GM23338 (cell line): ENCODE data around the gene SLX4IP. TPM values are rescaled to one million over a fixed set of nuclear protein-coding genes. Genes with fewer than 3 reads are reported as not detected.

Experiments used
- ATAC-seq: fragments of 200-7000 bp; cut with Tn5 transposase; 3 replicates; pipeline ENCODE4 v1.9.1; 2020
- DNase-seq: peaks from one replicate; pipeline ENCODE4 v3.0.0-alpha.2; 2015; ENCODE audit warnings: low spot score
- H2AFZ ChIP-seq: fragments of 200-600 bp; sonication (generic); 2 replicates; pipeline ENCODE4 v1.8.0; 2016; ENCODE audit warnings: antibody characterized with exemption, mild to moderate bottlenecking, moderate library complexity
- H3F3A ChIP-seq: fragments of 200-600 bp; sonication (generic); replicated peaks from 2 replicates; pipeline ENCODE4 v1.8.0; 2017; ENCODE audit warnings: antibody characterized with exemption, mixed run types, low read depth
- H3K27ac ChIP-seq: fragments of 200-600 bp; sonication (generic); 2 replicates; pipeline ENCODE4 v1.6.1; 2016; ENCODE audit warnings: low read depth
- H3K27me3 ChIP-seq: fragments of 200-600 bp; sonication (generic); 2 replicates; pipeline ENCODE4 v1.8.0; 2016; ENCODE audit warnings: mild to moderate bottlenecking, mixed run types, moderate library complexity; ENCODE audit not compliant: insufficient read depth
- H3K36me3 ChIP-seq: fragments of 200-600 bp; sonication (generic); 2 replicates; pipeline ENCODE4 v1.8.0; 2016; ENCODE audit warnings: mild to moderate bottlenecking; ENCODE audit not compliant: insufficient read depth
- H3K4me1 ChIP-seq: fragments of 200-600 bp; sonication (generic); 2 replicates; pipeline ENCODE4 v1.8.0; 2016; ENCODE audit warnings: mild to moderate bottlenecking, moderate library complexity; ENCODE audit not compliant: insufficient read depth
- H3K4me2 ChIP-seq: fragments of 200-600 bp; sonication (generic); 2 replicates; pipeline ENCODE4 v1.7.1; 2017; ENCODE audit warnings: mixed run types
- H3K4me3 ChIP-seq: fragments of 200-600 bp; sonication (generic); 2 replicates; pipeline ENCODE4 v1.6.1; 2016; ENCODE audit warnings: mixed run types
- H3K79me2 ChIP-seq: fragments of 200-600 bp; sonication (generic); replicated peaks from 2 replicates; pipeline ENCODE4 v1.8.0; 2017; ENCODE audit warnings: mild to moderate bottlenecking; ENCODE audit not compliant: insufficient read depth
- H3K9me2 ChIP-seq: fragments of 200-600 bp; sonication (generic); 2 replicates; pipeline ENCODE4 v1.8.0; 2017; ENCODE audit not compliant: insufficient read depth
- H4K20me1 ChIP-seq: fragments of 200-600 bp; sonication (generic); replicated peaks from 2 replicates; pipeline ENCODE4 v1.8.0; 2017; ENCODE audit warnings: mild to moderate bottlenecking; ENCODE audit not compliant: insufficient read depth
- H3K27ac Mint-ChIP-seq: 2 replicates; pipeline ENCODE4 v1.8.0; 2020; ENCODE audit warnings: inconsistent platforms, mild to moderate bottlenecking, moderate library complexity, mixed read lengths
- H3K27me3 Mint-ChIP-seq: 3 replicates; pipeline ENCODE4 v1.8.0; 2022; ENCODE audit warnings: low read depth, mild to moderate bottlenecking, moderate library complexity, mixed read lengths, inconsistent platforms; ENCODE audit not compliant: insufficient read depth, poor library complexity
- H3K36me3 Mint-ChIP-seq: 3 replicates; pipeline ENCODE4 v1.8.0; 2021; ENCODE audit warnings: low read depth, mild to moderate bottlenecking, inconsistent platforms, moderate library complexity, mixed read lengths
- H3K4me1 Mint-ChIP-seq: 3 replicates; pipeline ENCODE4 v1.8.0; 2020; ENCODE audit warnings: mild to moderate bottlenecking, inconsistent platforms, mixed read lengths
- H3K4me3 Mint-ChIP-seq: 3 replicates; pipeline ENCODE4 v1.8.0; 2021; ENCODE audit warnings: moderate library complexity, mild to moderate bottlenecking, inconsistent platforms, mixed read lengths
- H3K9me3 Mint-ChIP-seq: 3 replicates; pipeline ENCODE4 v1.8.0; 2020; ENCODE audit warnings: moderate library complexity, mild to moderate bottlenecking, inconsistent platforms, mixed read lengths
- CREB1 ChIP-seq: fragments of 250-450 bp; sonication (Bioruptor Pico); IDR thresholded peaks from 2 replicates; pipeline ENCODE4 v1.5.0; 2020; ENCODE audit warnings: low read depth, mild to moderate bottlenecking, moderate library complexity
- CTCF ChIP-seq, 2 experiments: fragments of 200-600 bp in 1 of 2; sonication (generic) in 1 of 2; conservative IDR thresholded peaks; 2 replicates each; pipeline versions ENCODE4 v1.5.1 to v1.6.1; 2016 to 2017; ENCODE audit warnings: antibody characterized with exemption in 2 of 2, low read depth in 2 of 2, mild to moderate bottlenecking in 2 of 2, moderate library complexity in 1 of 2
- ETS1 ChIP-seq: IDR thresholded peaks from 2 replicates; pipeline ENCODE4 v1.6.1; 2016; ENCODE audit warnings: antibody characterized with exemption
- EZH2 ChIP-seq: fragments of 200-600 bp; sonication (generic); IDR thresholded peaks from one replicate; pipeline ENCODE4 v1.8.0; 2017; ENCODE audit warnings: antibody characterized with exemption, mild to moderate bottlenecking, low read depth; ENCODE audit not compliant: unreplicated experiment
- EZH2phosphoT487 ChIP-seq: fragments of 200-600 bp; sonication (generic); IDR thresholded peaks from one replicate; pipeline ENCODE4 v1.8.1; 2018; ENCODE audit warnings: antibody characterized with exemption; ENCODE audit not compliant: unreplicated experiment
- JUNB ChIP-seq: IDR thresholded peaks from one replicate; pipeline ENCODE4 v1.6.1; 2016; ENCODE audit warnings: antibody characterized with exemption; ENCODE audit not compliant: unreplicated experiment
- NANOG ChIP-seq: IDR thresholded peaks from 2 replicates; pipeline ENCODE4 v1.6.1; 2016; ENCODE audit warnings: antibody characterized with exemption, borderline replicate concordance
- POLR2AphosphoS5 ChIP-seq: IDR thresholded peaks from 2 replicates; pipeline ENCODE4 v1.6.1; 2016; ENCODE audit warnings: antibody characterized with exemption, low read depth
- REST ChIP-seq: IDR thresholded peaks from one replicate; pipeline ENCODE4 v1.6.1; 2018; ENCODE audit warnings: antibody characterized with exemption; ENCODE audit not compliant: unreplicated experiment
- STAT1 ChIP-seq: IDR thresholded peaks from one replicate; pipeline ENCODE4 v1.6.1; 2016; ENCODE audit warnings: antibody characterized with exemption; ENCODE audit not compliant: unreplicated experiment
- ZNF114 ChIP-seq: fragments of 250-450 bp; sonication (Bioruptor Pico); IDR thresholded peaks from 2 replicates; pipeline ENCODE4 v1.5.0; 2020; ENCODE audit warnings: mild to moderate bottlenecking, moderate library complexity
- ZNF331 ChIP-seq: fragments of 250-450 bp; sonication (Bioruptor Pico); IDR thresholded peaks from 2 replicates; pipeline ENCODE4 v1.5.0; 2020; ENCODE audit warnings: low read depth, mild to moderate bottlenecking, moderate library complexity
- ZNF462 ChIP-seq: fragments of 250-450 bp; sonication (Bioruptor Pico); IDR thresholded peaks from 2 replicates; pipeline ENCODE4 v1.5.0; 2020; ENCODE audit warnings: mild to moderate bottlenecking, moderate library complexity
- polyA plus RNA-seq: library from polyadenylated mRNA; unstranded; fragments of >200 nt; fragmentation: Nextera tagmentation; extraction: Ambion mirVana; gene quantifications from 2 replicates; pipeline ENCODE4 v1.2.1, GENCODE V29; 2016
- total RNA-seq: library from RNA; depleted of rRNA; stranded (reverse); fragments of >200 nt; shearing (Covaris generic); gene quantifications from 2 replicates; pipeline ENCODE4 v1.2.3, GENCODE V29; 2014

SLX4IP gene
- total and polyA plus RNA-seq, 2 experiments from 2014 or later, result 9.1 to 9.8 TPM

- Mint-ChIP-seq H3K27me3 (peaks cover 4% of the 10 kb centered on the region), H3K36me3 (peaks cover 89% of the 10 kb centered on the region), H3K4me3 (no peak overlapping the region), H3K27ac (peak overlapping the region; percentile 85), H3K4me1 (peaks cover 89% of the 10 kb centered on the region), H3K9me3 (no peaks in the 10 kb centered on the region)
- Histone ChIP-seq H3K4me1 (peaks cover 78% of the 10 kb centered on the region), H3K27me3 (no peaks in the 10 kb centered on the region), H3K4me2 (peak overlapping the region; percentile 51; the same call in 1 of the 2 replicates), H3K27ac (0 out of 2 replicates have a peak overlapping the region, but pooled peaks have one; percentile 21), H4K20me1 (peaks cover 23% of the 10 kb centered on the region), H3F3A (no peaks in the 10 kb centered on the region), H3K4me3 (no peak overlapping the region), H3K79me2 (peaks cover 50% of the 10 kb centered on the region), H3K9me2 (no peaks in the 10 kb centered on the region), H2AFZ (no peak overlapping the region), H3K36me3 (peaks cover 26% of the 10 kb centered on the region)
- TF ChIP-seq EZH2phosphoT487, result no peak
- no peak for TF ChIP-seq ZNF462 (CRISPR knock-in tag)
- no peak for TF ChIP-seq EZH2
- TF ChIP-seq CREB1 (CRISPR knock-in tag), result no peak
- TF ChIP-seq CTCF (conservative IDR thresholded peaks at IDR 0.05; ENCODE audit: low read depth in 2 of 2), result no peak
- no peak for TF ChIP-seq REST
- TF ChIP-seq JUNB, result no peak
- TF ChIP-seq POLR2AphosphoS5, result no peak
- TF ChIP-seq NANOG, result no peak
- no peak for TF ChIP-seq STAT1
- TF ChIP-seq ZNF331 (CRISPR knock-in tag), result no peak
- no peak for TF ChIP-seq ETS1
- no peak for TF ChIP-seq ZNF114
- ATAC-seq (no peak), DNase-seq (no peak)
Measured at GRCh38 chr20:10652660-10653261, 217.7 kb downstream of the SLX4IP start.
